ENCODE data around the gene ABCB8. TPM values are rescaled to one million over a fixed set of nuclear protein-coding genes. Genes with fewer than 3 reads are reported as not detected.

The ABCB8 gene
- total and polyA plus RNA-seq, 8 donors, result 20.5 to 52.1 (median 26.9) TPM

GRCh38 chr7:151066273-151066974 lies 38.2 kb downstream of the ABCB8 start:
- no peak for TF ChIP-seq CTCF (IDR thresholded peaks at IDR 0.05)
- Histone ChIP-seq H3K36me3 (peaks cover 5 to 89% of the 10 kb centered on the region in 2 donors), H3K27ac (no peak overlapping the region), H3K27me3 (no peaks in the 10 kb centered on the region), H3K9me3 (no peaks in the 10 kb centered on the region), H3K4me1 (peaks cover 9 to 14% of the 10 kb centered on the region in 2 donors), H3K4me3 (no peak overlapping the region)
- intact Hi-C loops (cut with DNase I), result no loop called here
- peak in 1 of 4 donors; percentile 77 for DNase-seq
- ATAC-seq, result no peak

- no peak overlapping the region for H3K27ac ChIP-seq
- intact Hi-C loops (cut with DNase I), result no loop called here
- H3K4me1 ChIP-seq, result no peaks in the 10 kb centered on the region
- ATAC-seq (no peak), DNase-seq (no peak)
- no peaks in the 10 kb centered on the region for H3K27me3 ChIP-seq
- H3K36me3 ChIP-seq, result peaks cover 5 to 95% of the 10 kb centered on the region in 2 donors
- H3K4me3 ChIP-seq, result no peak overlapping the region
- TF ChIP-seq CTCF (IDR thresholded peaks at IDR 0.05), result no peak
- H3K9me3 ChIP-seq, result no peaks in the 10 kb centered on the region
These were observed 40.0 kb downstream of the ABCB8 start for GRCh38 chr7:151068069-151068773.

GRCh38 chr7:151069841-151070573 lies 41.8 kb downstream of the ABCB8 start:
- H3K36me3 ChIP-seq, result peaks cover 10 to 100% of the 10 kb centered on the region in 2 donors
- TF ChIP-seq CTCF (IDR thresholded peaks at IDR 0.05), result no peak
- no peaks in the 10 kb centered on the region for H3K9me3 ChIP-seq
- ATAC-seq (no peak), DNase-seq (no peak)
- no peak overlapping the region for H3K27ac ChIP-seq
- H3K27me3 ChIP-seq, result no peaks in the 10 kb centered on the region
- no peaks in the 10 kb centered on the region for H3K4me1 ChIP-seq
- no peak overlapping the region for H3K4me3 ChIP-seq
- intact Hi-C loops (cut with DNase I), result no loop called here

GRCh38 chr7:151070574-151070960 lies 42.3 kb downstream of the ABCB8 start:
- intact Hi-C loops (cut with DNase I), result no loop called here
- Histone ChIP-seq H3K27me3 (no peaks in the 10 kb centered on the region), H3K27ac (no peak overlapping the region), H3K9me3 (no peaks in the 10 kb centered on the region), H3K4me3 (no peak overlapping the region), H3K4me1 (no peaks in the 10 kb centered on the region), H3K36me3 (peaks cover 10 to 100% of the 10 kb centered on the region in 2 donors)
- no peak for TF ChIP-seq CTCF (IDR thresholded peaks at IDR 0.05)
- no peak for ATAC-seq
- DNase-seq, result no peak

Data from left lung (tissue), 10 donors.